ENCODE results near the gene RDH13. TPM values are rescaled to one million over a fixed set of nuclear protein-coding genes. Genes with fewer than 3 reads are reported as not detected.
A peak's percentile ranks its signal among the peaks of the same experiment; 100 is the strongest.
"Not testable (repeated sequence)": the region's sequence is repeated elsewhere in the genome, so short reads cannot be mapped to it uniquely, and the experiment has no call there.

Gene RDH13
- total RNA-seq, 1 donor from 2014 or later, result 9.7 TPM

- ATAC-seq (no peak), DNase-seq (ENCODE audit: low spot score) (no peak)
Observed at GRCh38 chr19:55079400-55080038, 16.6 kb upstream of the RDH13 start.

GRCh38 chr19:55078996-55079395 lies 16.0 kb upstream of the RDH13 start:
- no peak for ATAC-seq
- no peak for DNase-seq (ENCODE audit: low spot score)

DNA sequence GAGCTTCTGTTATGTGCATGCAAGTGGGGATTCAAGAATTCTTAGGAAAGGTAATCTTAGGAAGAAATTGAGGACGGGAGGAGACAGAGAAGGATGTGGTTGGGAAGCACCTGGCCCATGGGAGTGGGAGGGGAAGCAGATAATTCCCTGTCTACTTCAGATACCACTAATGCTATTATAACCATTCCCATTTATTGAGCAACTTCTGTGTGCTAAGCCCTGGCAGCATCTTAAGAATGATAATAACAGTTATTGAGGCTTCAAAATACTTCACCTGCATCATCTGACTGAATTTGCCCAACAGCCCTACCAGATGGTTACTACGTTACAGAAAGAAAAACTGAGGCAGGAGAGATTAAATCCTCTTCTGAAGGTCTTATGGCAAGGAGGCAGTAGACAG lies 14.2 kb upstream of the RDH13 start:
- DNase-seq (ENCODE audit: low spot score) (no peak), ATAC-seq (no peak)

DNA sequence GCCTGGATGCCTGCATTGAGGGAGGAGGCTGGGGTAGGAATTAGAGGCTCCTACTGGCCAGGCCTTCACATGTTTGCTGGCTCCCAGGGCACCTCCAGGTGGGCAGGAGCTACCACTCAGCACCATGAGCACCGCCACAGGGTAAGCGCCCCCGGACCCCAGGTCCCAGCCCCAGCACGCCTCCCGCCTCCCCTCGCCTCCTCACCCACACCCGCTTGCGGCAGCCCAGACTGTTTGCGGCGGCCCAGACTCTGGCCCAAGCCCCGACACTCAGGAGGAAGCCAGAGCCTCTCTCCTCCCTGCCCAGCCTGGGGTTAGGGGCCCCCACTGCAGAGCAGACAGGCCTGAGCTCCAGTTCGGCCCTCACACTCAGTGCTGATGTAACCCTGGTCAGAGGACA lies 13.4 kb upstream of the RDH13 start:
- DNase-seq (ENCODE audit: low spot score) (no peak), ATAC-seq (no peak)

- ATAC-seq, result peak; percentile 31
- DNase-seq (ENCODE audit: low spot score), result no peak
Observed at GRCh38 chr19:55075371-55075998, 12.5 kb upstream of the RDH13 start, which contains the start of gene EPS8L1. EPS8L1 (plus strand) TSS chr19:55075869; CDS start chr19:55076445, 576 bp downstream.

- ATAC-seq (no peak), DNase-seq (ENCODE audit: low spot score) (no peak)
Observed at GRCh38 chr19:55071913-55072312, 9.0 kb upstream of the RDH13 start.

GRCh38 chr19:55071129-55071502 lies 8.2 kb upstream of the RDH13 start:
- DNase-seq (ENCODE audit: low spot score) (no peak), ATAC-seq (no peak)

- no peak for ATAC-seq
- no peak for DNase-seq (ENCODE audit: low spot score)
Observed at GRCh38 chr19:55070466-55071128, 7.6 kb upstream of the RDH13 start.

GRCh38 chr19:55069865-55070197 lies 6.9 kb upstream of the RDH13 start:
- DNase-seq (ENCODE audit: low spot score) (no peak), ATAC-seq (no peak)

- ATAC-seq, result peak; percentile 17
- DNase-seq (ENCODE audit: low spot score), result no peak
Observed at GRCh38 chr19:55068950-55069864, 6.3 kb upstream of the RDH13 start.

- DNase-seq (ENCODE audit: low spot score) (no peak), ATAC-seq (no peak)
Observed at GRCh38 chr19:55067869-55068268, 4.9 kb upstream of the RDH13 start.

DNA sequence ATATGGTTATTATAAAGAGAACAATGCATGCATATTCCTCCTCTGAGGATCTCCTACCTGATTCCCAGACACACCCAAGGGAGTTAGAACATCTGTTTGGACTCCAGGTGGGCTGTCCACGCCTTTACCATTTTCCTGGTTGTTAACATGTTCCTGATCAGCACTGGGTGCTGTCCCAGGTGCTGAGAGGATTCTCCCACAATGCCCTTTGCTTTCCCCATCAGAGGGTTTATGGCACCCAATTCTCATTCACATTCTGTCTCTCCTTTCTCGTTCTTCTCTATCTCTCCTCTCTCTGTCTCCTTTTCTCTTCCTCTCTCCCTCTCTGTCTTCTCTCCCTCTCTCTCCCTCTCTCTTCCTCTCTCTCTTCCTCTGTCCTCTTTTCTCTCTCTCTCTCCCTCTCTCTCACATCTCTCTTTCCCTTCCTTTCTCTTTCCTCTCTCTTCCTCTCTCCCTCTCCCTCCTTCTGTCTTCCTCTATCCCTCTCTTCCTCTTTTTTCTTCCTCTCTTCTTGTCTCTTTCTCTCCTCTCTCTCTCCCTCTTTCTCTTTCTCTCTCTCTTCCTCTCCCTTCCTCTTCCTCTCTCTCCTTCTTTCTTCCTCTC lies 3.3 kb upstream of the RDH13 start:
- DNase-seq (ENCODE audit: low spot score) (no peak), ATAC-seq (no peak)

DNA sequence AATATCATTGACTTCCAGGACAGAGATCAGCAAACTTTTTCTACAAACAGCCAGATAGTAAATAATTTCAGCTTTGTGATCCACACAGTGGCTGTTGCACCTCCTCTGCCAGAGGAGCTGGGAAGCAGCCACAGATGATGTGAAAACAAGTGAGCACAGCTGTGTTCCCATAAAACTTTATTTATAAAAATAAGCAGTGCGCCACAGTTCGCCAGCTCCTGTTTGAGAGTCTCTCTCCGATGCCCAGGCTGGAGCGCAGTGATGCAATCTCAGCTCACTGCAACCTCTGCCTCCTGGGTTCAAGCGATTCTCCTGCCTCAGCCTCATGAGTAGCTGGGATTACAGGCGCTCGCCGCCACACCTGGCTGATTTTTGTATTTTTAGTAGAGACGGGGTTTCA lies 2.6 kb upstream of the RDH13 start:
- DNase-seq (ENCODE audit: low spot score); ATAC-seq: not testable (repeated sequence)

DNA sequence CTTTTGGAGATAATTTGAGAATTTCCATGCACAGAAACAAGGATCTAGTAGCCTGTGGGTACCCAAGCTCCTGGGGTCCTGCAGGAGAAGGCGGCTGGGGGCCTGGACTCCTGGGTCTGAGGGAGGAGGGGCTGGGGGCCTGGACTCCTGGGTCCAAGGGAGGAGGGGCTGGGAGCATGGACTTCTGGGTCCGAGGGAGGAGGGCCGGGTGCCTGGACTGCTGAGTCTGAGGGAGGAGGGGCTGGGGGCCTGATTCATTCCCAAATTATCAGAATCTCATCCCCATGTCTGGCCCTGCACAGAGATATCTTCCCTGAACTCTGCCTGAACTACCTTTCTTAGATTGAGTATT lies 520 bp upstream of the RDH13 start:
- ATAC-seq (no peak), DNase-seq (ENCODE audit: low spot score) (no peak)

DNA sequence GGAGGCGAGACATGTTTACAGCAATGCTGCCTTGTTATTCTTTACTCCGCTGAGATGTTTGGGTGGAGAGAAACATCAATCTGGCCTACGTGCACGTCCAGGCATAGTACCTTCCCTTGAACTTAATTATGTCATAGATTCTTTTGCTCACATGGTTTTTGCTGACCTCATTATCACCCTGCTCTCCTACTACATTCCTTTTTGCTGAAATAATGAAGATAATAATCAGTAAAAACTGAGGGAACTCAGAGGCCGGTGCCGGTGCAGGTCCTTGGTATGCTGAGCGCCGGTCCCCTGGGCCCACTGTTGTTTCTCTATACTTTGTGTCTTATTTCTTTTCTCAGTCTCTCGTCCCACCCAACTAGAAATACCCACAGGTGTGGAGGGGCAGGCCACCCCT lies 2.7 kb downstream of the RDH13 start:
- ATAC-seq; DNase-seq (ENCODE audit: low spot score): not testable (repeated sequence)

DNA sequence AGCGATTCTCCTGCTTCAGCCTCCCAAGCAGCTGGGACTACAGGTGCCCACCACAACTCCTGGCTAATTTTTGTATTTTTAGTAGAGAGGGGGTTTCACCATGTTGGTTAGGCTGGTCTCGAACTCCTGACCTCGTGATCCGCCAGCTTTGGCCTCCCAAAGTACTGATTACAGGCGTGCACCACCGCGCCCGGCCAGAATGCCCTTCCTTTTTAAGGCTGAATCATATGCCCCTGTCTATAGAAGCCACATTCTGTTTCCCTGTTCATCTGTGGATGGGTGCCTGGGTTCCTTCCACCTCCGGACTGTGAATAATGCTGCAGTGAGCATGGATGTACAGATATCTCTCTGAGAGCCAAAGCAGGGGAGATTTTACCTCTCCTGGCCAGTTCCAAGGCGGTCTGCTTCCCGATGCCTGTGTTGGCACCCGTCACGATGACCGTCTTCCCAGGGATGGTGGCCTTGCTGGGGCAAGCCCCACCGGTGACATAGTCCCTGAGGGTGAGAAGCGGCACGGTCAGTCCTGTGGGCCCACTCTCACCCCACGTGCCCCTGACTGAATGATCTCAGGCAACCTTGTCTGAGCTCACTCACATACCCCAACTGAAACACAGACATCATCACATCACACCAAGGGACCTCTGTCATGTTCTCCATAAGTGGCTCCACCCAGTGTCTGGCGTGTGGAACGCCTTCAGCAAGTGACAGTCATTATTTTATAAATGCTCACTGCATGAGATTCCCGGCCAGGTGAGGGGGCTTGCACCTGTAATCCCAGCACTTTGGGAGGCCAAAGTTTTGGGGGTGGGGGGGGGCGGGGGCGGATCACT lies 4.0 kb downstream of the RDH13 start:
- no peak for DNase-seq (ENCODE audit: low spot score)
- no peak for ATAC-seq

GRCh38 chr19:55056827-55057226 lies 6.1 kb downstream of the RDH13 start:
- no peak for ATAC-seq

GRCh38 chr19:55053735-55054134 lies 9.2 kb downstream of the RDH13 start:
- no peak for ATAC-seq
- no peak for DNase-seq (ENCODE audit: low spot score)

More at GRCh38 chr19:55056827-55057226, 6.1 kb downstream of the RDH13 start:
- DNase-seq (ENCODE audit: low spot score), result no peak

DNA sequence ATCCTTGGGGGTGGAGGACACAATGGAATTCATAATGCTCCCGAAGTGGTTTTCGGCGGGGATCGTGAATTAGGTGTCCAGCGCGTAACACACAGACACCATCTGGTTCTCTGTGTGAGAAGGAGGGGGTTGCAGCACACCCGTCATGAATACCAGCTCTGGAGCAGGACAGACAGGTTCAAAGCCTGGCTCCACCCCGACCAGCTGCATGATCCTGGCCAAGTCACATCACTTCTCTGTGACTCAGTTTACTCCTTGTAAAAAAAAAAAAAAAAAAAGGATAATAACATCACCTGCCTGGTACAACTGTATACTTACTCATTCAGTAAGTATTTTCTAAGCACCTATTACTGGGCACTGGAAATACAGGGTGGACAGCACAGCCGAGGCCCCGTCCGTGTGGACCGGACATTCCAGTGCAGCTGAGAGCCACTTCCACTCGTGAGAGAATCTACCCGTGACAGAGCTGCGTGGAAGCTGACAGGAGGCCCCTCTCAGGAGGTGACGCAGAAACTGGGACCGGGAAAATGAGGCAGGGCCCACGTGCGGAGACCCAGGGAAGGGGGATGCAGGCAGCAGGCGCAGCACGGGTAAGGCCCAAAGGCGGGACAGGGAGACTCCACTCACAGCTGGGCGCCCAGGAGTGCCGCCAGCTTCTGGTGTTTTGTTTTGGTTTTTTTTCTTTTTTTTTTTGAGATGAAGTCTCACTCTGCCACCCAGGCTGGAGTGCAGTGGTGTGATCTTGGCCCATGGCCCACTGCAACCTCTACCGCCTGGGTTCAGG lies 12.0 kb downstream of the RDH13 start:
- ATAC-seq (no peak), DNase-seq (ENCODE audit: low spot score) (no peak)

All from left lobe of liver (tissue), 2 donors.